Heart right ventricle (tissue), 16 donors: ENCODE results near the gene GPR137B. TPM values are rescaled to one million over a fixed set of nuclear protein-coding genes. Genes with fewer than 3 reads are reported as not detected.

Source experiments
- ATAC-seq, 8 donors: fragments of 200-7000 bp; cut with Tn5 transposase; one replicate each; pipeline ENCODE4 v1.9.1; 2020; ENCODE audit warnings: mild to moderate bottlenecking in 8 of 8, moderate library complexity in 8 of 8, moderate number of reproducible peaks in 1 of 8
- DNase-seq, 2 donors: peaks; one replicate each; pipeline ENCODE4 v3.0.0-alpha.2; 2020
- H3K27ac ChIP-seq, 10 donors: fragments of 200-600 bp; sonication (generic) in 2 of 10; one replicate each; pipeline versions ENCODE4 v1.5.0 to v1.8.0; 2020 to 2022; ENCODE audit warnings: mild to moderate bottlenecking in 3 of 10
- H3K27me3 ChIP-seq, 7 donors: fragments of 200-600 bp; one replicate each; pipeline ENCODE4 v1.8.0; 2021 to 2022; ENCODE audit warnings: mild to moderate bottlenecking in 2 of 7
- H3K36me3 ChIP-seq, 9 donors: fragments of 200-600 bp; sonication (generic) in 1 of 9; one replicate each; pipeline versions ENCODE4 v1.5.0 to v1.8.0; 2020 to 2022; ENCODE audit warnings: mild to moderate bottlenecking in 2 of 9
- H3K4me1 ChIP-seq, 9 donors: fragments of 200-600 bp; sonication (generic) in 1 of 9; one replicate each; pipeline versions ENCODE4 v1.5.0 to v1.8.0; 2020 to 2022; ENCODE audit warnings: mild to moderate bottlenecking in 4 of 9
- H3K4me3 ChIP-seq, 10 donors: fragments of 200-600 bp; sonication (generic) in 2 of 10; one replicate each; pipeline versions ENCODE4 v1.5.0 to v1.8.0; 2020 to 2022; ENCODE audit warnings: mild to moderate bottlenecking in 7 of 10, moderate library complexity in 2 of 10
- H3K9me3 ChIP-seq, 11 donors: fragments of 200-600 bp in 10 of 11; sonication (generic) in 2 of 11; one replicate each; pipeline versions ENCODE4 v1.5.0 to v1.8.0; 2013 to 2022; ENCODE audit warnings: mild to moderate bottlenecking in 2 of 11, control low read depth in 1 of 11, moderate library complexity in 1 of 11
- CTCF ChIP-seq, 9 donors: fragments of 200-600 bp; sonication (generic) in 2 of 9; IDR thresholded peaks; one replicate each; pipeline versions ENCODE4 v1.5.0 to v1.8.0; 2021 to 2022; ENCODE audit warnings: antibody characterized with exemption in 9 of 9, mild to moderate bottlenecking in 5 of 9, moderate library complexity in 1 of 9
- WGBS, 2 donors: extraction: QIAGEN DNeasy Blood & Tissue Kit; methylation state at CpG; one replicate each; pipeline ENCODE4 v1.1.7; 2013; ENCODE audit warnings: inconsistent platforms in 1 of 2; 5-methylcytosine and 5-hydroxymethylcytosine counted together
- intact Hi-C, 10 donors: fragments of 100-400 bp; cut with DNase I; formaldehyde crosslinking; loops; one replicate each; pipeline versions ENCODE4 v1.11.1 to v1.14.2; 2022
- polyA plus RNA-seq, 2 donors: library from polyadenylated mRNA; stranded (reverse); fragments of 200-250 nt; gene quantifications; one replicate each; pipeline ENCODE4 v1.2.3, GENCODE V29; 2013
- total RNA-seq, 10 donors: library from RNA; stranded (reverse); fragmentation: NEBNext Ultra II Directional in 3 of 10; extraction: Animal tissue kit (Norgen Biotek cat#: 25700) in 3 of 10; gene quantifications; one replicate each; pipeline versions ENCODE4 v1.2.1 to v1.2.4, GENCODE V29; 2021 to 2023
- donor health status: Arrhythmogenic right ventricular cardiomyopathy.
- donor health status: ischemic (EF 13 %, LVEDD 7.1; RV severe dilation, severe dysfunction).
- donor health status: healthy with polysubstance abuse.
- donor health status: DM: no; HTN: yes; CAD: no.
- donor health status: DM: no; HTN: no; CAD: no.
- donor health status: ischemic (EF 25% LVEDD 6.9; RV normal size, moderate dysfunction).
- donor health status: ischemic (EF 25% LVEDD 5.7; RV mildly dilated, moderate dysfunction).
- donor health status: healthy.
- donor health status: DM: yes; HTN: yes; CAD: no.
- donor health status: Ischemic cardiomyopathy.
- donor health status: ischemic (EF 35%, LVEDD 5.7; RV mildly dilated, moderate dysfunction).
- donor health status: nonischemic (EF 11% LVEDD 7.7; RV severe dilation, severe dysfunction).
- donor health status: DM: yes; HTN: yes; CAD: no.
- donor health status: PGD.
- donor health status: ischemic (EF 29% LVEDD 5.4; RV normal size, mild dysfunction).
- donor health status: nonischemic (EF 23%, LVEDD 6.1; RV moderate dilation, normal function).

GPR137B gene
- total and polyA plus RNA-seq, 12 donors = 10.6 to 51.4 (median 32.7) TPM

- Histone ChIP-seq H3K27ac (no peak overlapping the region), H3K4me1 (no peaks in the 10 kb centered on the region), H3K4me3 (no peak overlapping the region), H3K9me3 (peaks cover 0 to 3% (median 0%) of the 10 kb centered on the region in 11 donors), H3K27me3 (peaks cover 0 to 17% (median 5%) of the 10 kb centered on the region in 7 donors), H3K36me3 (no peaks in the 10 kb centered on the region)
- no peak for DNase-seq
- no peak for ATAC-seq
- no peak for TF ChIP-seq CTCF (IDR thresholded peaks at IDR 0.05)
- 82 to 94% methylated on average over 1 of the region's 1 CpG for WGBS, 2 donors
- intact Hi-C loops = no loop called here
These were observed 10.4 kb upstream of the GPR137B start for GRCh38 chr1:236131916-236132315.

- H3K27ac ChIP-seq = no peak overlapping the region
- intact Hi-C loops = no loop called here
- H3K4me3 ChIP-seq = no peak overlapping the region
- TF ChIP-seq CTCF (IDR thresholded peaks at IDR 0.05) = no peak
- no peaks in the 10 kb centered on the region for H3K36me3 ChIP-seq
- DNase-seq (no peak), ATAC-seq (no peak)
- no peaks in the 10 kb centered on the region for H3K4me1 ChIP-seq
- peaks cover 0 to 3% (median 0%) of the 10 kb centered on the region in 11 donors for H3K9me3 ChIP-seq
- WGBS, 2 donors = 74 to 81% methylated on average over 5 of the region's 5 CpGs
- H3K27me3 ChIP-seq = peaks cover 0 to 17% (median 5%) of the 10 kb centered on the region in 7 donors
These were observed 9.8 kb upstream of the GPR137B start for GRCh38 chr1:236132420-236133046.

- no peak overlapping the region for H3K27ac ChIP-seq
- H3K36me3 ChIP-seq = no peaks in the 10 kb centered on the region
- no peak overlapping the region for H3K4me3 ChIP-seq
- H3K4me1 ChIP-seq = no peaks in the 10 kb centered on the region
- TF ChIP-seq CTCF (IDR thresholded peaks at IDR 0.05) = no peak
- WGBS, 2 donors = 86 to 88% methylated on average over 7 of the region's 7 CpGs
- ATAC-seq = no peak
- intact Hi-C loops = no loop called here
- no peak for DNase-seq
- H3K27me3 ChIP-seq = peaks cover 0 to 17% (median 5%) of the 10 kb centered on the region in 7 donors
- H3K9me3 ChIP-seq = peaks cover 0 to 3% (median 0%) of the 10 kb centered on the region in 11 donors
These were observed 9.0 kb upstream of the GPR137B start for GRCh38 chr1:236133339-236133738.

- TF ChIP-seq CTCF (IDR thresholded peaks at IDR 0.05) = no peak
- H3K27me3 ChIP-seq = peaks cover 0 to 17% (median 5%) of the 10 kb centered on the region in 7 donors
- H3K4me3 ChIP-seq = no peak overlapping the region
- H3K36me3 ChIP-seq = no peaks in the 10 kb centered on the region
- ATAC-seq (no peak), DNase-seq (no peak)
- 90 to 94% methylated on average over 1 of the region's 1 CpG for WGBS, 2 donors
- intact Hi-C loops = no loop called here
- no peaks in the 10 kb centered on the region for H3K4me1 ChIP-seq
- H3K27ac ChIP-seq = no peak overlapping the region
- peaks cover 0 to 3% (median 0%) of the 10 kb centered on the region in 11 donors for H3K9me3 ChIP-seq
These were observed 8.5 kb upstream of the GPR137B start for GRCh38 chr1:236133802-236134201.
